Amygdala (tissue), 56 donors: ENCODE measurements around the gene GRM2.
A peak's percentile ranks its signal among the peaks of the same experiment; 100 is the strongest.
"Not testable (repeated sequence)": the region's sequence is repeated elsewhere in the genome, so short reads cannot be mapped to it uniquely, and the experiment has no call there.

Experiments used
- DNase-seq, 56 donors: peaks; one replicate each; lab custom pipeline; 2025; lab: John Stamatoyannopoulos, UW

GRM2 gene

GRCh38 chr3:51719410-51720025 lies 12.7 kb downstream of the GRM2 start:
- no peak for DNase-seq

GRCh38 chr3:51720292-51721061 lies 13.6 kb downstream of the GRM2 start:
- DNase-seq, result no peak

DNA sequence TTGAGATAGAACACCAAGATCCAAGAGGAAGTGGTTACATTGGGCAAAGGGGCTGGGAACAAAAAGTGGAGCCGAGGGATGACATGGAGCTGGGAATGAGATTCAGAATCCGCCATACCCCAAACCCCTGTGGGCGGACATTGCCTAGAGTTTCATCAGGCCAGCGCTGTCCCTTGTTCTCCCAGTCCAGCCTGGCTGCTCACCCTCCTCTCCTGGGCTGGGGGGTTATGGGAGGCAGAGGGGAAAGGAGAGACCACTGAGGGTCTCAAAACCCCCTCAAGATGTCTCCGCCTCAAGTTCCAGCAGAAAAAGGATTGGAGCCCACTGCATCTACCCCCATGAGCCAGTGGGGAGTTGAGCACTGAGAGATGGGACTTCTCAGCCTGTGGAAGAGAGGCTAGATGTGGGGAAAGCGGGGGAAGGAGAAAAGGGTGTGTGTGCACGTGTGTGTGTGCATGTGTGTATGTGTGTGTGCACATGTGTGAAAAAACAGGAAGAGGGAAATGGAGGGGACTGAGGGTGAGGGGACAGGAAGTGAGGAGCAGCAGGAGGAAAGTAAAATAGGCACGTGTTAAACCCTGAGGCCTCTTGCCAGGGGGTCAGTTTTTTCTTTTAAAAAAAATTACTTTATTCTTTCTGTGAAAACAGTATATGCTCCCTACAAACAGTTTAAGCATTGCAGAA lies 14.3 kb downstream of the GRM2 start:
- DNase-seq, result no peak

GRCh38 chr3:51722362-51722761 lies 15.5 kb downstream of the GRM2 start:
- DNase-seq, result no peak

- no peak for DNase-seq
These were observed 20.6 kb downstream of the GRM2 start for GRCh38 chr3:51727500-51727899.

DNA sequence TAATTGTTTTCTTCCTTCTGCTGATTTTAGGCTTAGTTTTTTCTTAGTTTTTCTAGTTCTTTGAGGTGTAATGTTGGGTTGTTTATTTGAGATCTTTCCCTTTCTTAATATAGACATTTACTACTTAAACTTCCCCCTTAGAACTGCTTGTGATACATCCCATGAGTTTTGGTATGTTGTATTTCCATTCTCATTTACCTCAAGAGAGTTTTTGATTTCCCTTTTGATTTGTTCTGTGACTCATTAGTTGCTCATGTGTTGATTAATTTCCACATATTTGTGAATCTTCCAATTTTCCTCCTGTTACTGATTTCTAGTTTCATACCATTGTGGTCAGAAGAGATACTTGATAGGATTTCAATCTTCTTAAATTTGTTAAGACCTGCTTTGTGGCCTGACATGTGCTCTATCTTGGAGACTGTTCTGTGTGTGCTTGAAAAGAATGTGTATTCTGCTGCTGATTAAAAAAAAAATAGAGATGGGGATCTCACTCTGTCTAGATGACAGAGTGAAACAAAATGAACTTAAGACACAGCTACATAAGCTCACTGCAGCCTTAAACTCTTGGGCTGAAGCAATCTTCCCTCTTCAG lies 22.3 kb downstream of the GRM2 start:
- no peak for DNase-seq

DNA sequence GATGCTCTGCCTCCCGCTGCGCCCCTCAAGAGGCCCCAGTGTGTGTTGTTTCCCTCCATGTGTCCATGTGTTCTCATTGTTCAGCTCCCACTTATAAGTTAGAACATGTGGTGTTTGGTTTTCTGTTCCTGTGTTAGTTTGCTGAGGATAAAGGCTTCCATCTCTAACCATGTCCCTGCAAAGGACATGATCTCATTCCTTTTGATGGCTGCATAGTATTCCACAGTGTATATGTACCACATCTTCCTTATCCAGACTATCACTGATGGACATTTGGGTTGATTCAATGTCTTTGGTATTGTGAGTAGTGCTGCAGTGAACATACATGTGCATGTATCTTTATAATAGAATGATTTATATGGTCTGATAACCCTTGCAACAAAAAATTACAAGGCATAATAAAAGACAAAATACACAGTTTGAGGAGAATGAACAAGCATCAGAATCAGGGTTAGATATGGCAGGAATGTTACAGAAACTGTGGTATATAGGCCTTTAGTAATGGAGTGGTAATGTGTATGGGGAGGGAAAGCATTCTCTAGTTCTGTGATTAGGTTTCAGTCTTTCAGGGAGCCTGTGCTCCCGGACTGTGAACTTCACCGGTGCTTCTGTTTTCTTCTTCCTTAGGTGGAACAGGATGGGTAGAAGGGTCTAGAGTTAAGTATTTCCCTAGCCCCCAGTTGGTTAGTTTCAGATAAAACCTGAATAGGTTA lies 27.1 kb downstream of the GRM2 start:
- no peak for DNase-seq

- no peak for DNase-seq
These were observed 27.7 kb downstream of the GRM2 start for GRCh38 chr3:51734572-51734907.

- no peak for DNase-seq
These were observed 28.2 kb downstream of the GRM2 start for GRCh38 chr3:51735039-51735438.

DNA sequence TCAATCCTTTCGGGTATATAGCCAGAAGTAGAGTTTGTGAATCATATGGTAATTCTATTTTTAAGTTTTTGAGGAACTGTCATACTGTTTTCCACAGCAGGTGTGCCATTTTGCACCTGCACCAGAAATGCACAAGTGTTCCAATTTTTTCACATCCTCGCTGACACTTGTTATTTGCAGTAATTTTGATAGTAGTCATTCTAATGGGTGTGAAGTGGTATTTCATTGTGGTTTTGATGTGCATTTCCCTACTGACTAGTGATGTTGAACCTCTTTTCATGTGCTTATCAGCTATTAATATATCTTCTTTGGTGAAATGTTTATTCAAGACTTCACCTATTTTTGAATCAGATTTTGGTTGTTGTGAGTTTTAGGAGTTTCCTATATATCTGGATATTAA lies 29.1 kb downstream of the GRM2 start:
- no peak for DNase-seq

DNA sequence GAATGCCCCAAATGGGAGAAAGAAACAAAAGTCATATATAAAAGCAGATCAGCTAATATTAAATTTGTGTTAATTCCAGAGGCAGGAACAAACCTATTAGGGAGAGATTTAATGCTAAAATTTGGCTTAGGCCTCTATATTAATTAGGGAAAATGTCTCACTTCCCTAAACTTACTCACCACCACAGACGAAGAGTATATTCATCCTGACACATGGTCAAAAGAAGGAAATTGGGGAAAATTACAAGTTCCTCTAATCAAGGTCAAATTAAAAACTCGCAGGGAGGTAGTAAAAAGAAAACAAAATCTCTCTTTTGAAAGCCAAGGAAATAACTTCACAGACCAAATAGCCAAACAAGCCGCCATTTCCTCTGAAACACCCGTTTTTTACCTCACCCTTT lies 32.2 kb downstream of the GRM2 start:
- DNase-seq, result no peak

DNA sequence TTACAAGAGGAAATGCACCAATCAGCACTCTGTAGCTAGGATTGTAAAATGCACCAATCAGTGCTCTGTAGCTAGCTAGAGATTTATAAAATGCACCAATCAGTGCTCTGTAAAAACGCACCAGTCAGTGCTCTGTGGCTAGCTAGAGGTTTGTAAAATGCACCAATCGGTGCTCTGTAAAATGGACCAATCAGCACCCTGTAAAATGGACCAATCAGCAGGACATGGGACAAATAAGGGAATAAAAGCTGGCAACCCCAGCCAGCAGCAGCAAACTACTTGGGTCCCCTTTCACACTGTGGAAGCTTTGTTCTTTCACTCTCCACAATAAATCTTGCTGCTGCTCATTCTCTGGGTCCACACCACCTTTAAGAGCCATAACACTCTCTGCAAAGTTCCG lies 35.5 kb downstream of the GRM2 start:
- DNase-seq, result not testable (repeated sequence)

- DNase-seq, result peak in 1 of 56 donors; percentile 3
These were observed 36.1 kb downstream of the GRM2 start for GRCh38 chr3:51742978-51743377.

DNA sequence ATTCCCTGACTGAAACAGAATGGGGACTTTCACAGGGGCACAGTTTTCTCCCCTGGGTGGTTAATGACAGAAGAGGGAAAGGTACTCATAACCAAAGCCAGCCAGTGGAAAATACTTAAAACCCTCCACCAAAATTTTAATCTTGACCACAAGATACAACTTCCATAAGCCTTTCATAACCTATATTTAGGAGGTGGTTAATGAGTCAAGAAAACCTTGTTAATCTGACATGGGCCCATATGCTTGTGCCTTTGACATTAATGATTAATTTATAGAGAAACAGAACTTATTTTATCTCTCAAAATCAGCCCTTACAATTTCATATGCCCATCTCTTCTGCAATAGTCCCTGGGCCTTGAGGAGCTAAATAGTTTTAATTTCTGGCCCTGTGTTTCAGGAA lies 41.0 kb downstream of the GRM2 start:
- DNase-seq, result no peak

DNA sequence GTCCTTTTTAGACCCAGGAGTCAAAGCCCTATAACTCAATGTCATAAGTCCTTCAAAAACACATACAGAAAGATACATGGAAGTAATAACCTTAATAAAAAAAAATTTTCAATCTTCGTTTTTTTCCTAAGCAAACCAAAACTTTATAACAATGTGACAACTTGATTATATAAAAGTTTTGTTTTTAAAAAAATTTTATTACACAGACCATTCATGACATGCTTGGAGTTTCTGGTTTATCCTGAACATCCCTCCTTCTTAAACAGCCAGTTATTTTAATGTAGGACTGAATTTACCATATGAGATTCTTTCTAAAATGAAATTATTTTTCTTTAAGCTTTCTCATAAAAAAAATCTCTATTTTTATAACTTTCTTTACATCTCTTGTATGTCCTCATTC lies 41.5 kb downstream of the GRM2 start:
- DNase-seq, result no peak

DNA sequence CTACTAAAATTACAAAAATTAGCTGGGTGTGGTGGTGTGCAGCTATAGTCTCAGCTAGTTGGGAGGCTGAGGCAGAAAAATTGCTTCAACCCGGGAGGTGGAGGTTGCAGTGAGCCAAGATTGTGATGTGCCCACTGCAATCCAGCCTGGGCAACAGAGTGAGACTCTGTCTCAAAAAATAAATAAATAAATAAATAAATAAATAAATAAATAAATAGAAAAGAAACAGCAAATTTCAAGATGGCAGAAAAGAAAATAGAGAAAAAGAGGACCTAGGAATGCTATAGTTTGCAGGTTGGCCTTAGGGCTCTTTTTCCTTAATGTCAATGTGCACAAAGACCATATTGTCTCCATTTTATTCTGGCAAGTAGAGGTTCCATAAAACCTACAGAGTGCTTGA lies 44.0 kb downstream of the GRM2 start:
- no peak for DNase-seq

GRCh38 chr3:51751287-51751686 lies 44.4 kb downstream of the GRM2 start:
- DNase-seq, result no peak

DNA sequence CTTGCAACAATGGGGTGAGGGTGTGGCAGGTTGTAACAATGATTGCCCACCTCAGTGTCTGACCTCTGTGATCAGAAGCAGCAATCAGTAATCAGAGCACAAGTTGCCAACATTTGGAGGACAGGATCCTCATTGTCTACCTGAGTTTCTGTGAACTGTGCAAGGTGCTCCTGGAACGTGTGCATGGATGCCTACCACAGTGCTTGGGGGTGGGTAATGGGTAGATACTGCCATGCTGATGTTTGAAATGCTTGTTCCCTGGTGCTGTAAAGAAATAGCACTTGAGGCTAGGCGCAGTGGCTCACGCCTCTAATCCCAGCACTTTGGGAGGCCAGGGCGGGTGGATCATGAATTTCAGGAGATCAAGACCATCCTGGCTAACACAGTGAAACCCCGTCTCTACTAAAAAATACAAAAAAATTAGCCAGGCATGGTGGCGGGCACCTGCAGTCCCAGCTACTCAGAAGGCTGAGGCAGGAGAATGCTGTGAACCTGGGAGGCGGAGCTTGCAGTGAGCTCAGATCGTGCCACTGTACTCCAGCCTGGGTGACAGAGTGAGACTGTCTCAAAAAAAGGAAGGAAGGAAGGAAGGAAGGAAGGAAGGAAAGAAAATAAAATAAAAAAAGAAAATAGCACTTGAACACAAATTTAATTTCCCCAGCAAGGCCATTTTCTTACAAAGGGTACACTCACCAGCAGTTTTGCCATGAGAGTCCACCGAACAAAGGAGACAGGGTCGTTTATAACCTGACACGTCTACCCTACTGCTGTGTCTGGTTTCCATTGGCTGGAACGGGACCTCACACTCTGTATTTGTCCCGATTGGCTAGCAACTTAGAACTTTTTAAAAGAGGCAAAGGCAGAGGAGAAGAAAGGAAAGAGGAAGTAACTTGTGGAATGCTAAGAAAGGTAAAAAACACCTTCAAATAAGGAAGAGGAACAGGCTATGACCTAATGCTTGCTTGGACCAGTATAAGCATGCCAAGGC lies 47.2 kb downstream of the GRM2 start:
- not testable (repeated sequence) for DNase-seq

GRCh38 chr3:51759203-51759602 lies 52.3 kb downstream of the GRM2 start:
- DNase-seq, result no peak
